ENCODE results near the gene GSC2.
"Not testable (repeated sequence)": the region's sequence is repeated elsewhere in the genome, so short reads cannot be mapped to it uniquely, and the experiment has no call there.

GSC2 gene

GRCh38 chr22:19178065-19178656 lies 28.1 kb upstream of the GSC2 start:
- DNase-seq: peak in 17 of 58 donors; percentile 22 to 81 (median 64)

GRCh38 chr22:19177164-19178064 lies 27.3 kb upstream of the GSC2 start:
- DNase-seq: no peak

GRCh38 chr22:19176732-19177131 lies 26.6 kb upstream of the GSC2 start:
- DNase-seq: no peak

GRCh38 chr22:19176175-19176643 lies 26.1 kb upstream of the GSC2 start:
- no peak for DNase-seq

DNA sequence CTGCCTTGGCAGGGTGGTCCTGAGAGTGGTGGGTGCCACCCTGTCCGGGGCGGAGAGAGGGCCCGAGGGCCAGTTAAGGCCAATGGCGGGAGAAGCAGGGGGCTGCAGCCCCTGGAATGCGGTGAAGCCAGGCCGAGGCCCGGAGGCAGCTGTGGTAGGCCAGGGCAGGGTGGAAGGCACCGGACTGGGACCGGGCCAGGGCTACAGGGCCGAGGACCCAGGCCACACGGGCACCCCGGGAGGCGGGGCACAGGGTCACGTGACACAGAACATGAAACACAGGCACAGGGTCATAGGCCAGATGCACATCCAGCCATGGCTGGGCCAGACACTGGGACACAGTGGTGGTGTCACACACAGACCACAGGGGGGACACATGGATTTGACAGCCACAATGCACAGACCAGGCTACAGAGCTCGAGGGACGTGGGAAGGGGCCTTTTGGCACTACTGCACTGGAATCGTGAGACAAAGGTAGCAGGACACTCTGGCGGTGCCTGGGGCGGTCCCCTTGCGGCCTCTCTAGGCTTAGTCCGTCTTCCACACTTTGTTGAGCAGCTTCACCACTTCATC lies 25.6 kb upstream of the GSC2 start:
- DNase-seq: no peak

DNA sequence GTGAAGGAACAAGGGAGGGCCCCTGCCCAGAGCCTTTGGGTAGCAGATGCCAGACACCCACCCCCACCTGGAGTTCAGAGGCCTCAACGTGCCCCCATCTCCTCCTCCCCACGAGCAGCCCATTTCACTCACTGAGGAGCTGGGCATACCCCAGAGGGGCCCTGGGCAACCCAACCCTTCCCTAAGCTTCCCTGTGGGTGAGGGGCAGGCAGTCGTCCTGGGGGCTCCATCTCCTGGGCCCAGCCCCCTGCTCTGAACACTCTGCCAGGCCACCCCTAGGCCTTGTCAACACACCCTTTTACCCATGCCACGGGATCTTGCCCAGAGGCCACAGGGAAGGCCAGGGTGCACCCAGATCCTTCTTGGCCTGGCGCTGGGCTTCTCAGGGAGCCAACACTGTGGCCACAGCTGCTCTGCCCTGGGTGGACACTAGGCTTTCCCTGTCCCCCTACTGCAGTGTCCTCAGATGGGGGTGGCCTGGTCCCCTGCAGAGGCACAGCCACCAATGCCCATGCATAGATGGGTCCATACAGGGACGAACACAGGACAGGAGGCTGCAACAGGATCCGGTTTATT lies 25.0 kb upstream of the GSC2 start:
- no peak for DNase-seq

DNA sequence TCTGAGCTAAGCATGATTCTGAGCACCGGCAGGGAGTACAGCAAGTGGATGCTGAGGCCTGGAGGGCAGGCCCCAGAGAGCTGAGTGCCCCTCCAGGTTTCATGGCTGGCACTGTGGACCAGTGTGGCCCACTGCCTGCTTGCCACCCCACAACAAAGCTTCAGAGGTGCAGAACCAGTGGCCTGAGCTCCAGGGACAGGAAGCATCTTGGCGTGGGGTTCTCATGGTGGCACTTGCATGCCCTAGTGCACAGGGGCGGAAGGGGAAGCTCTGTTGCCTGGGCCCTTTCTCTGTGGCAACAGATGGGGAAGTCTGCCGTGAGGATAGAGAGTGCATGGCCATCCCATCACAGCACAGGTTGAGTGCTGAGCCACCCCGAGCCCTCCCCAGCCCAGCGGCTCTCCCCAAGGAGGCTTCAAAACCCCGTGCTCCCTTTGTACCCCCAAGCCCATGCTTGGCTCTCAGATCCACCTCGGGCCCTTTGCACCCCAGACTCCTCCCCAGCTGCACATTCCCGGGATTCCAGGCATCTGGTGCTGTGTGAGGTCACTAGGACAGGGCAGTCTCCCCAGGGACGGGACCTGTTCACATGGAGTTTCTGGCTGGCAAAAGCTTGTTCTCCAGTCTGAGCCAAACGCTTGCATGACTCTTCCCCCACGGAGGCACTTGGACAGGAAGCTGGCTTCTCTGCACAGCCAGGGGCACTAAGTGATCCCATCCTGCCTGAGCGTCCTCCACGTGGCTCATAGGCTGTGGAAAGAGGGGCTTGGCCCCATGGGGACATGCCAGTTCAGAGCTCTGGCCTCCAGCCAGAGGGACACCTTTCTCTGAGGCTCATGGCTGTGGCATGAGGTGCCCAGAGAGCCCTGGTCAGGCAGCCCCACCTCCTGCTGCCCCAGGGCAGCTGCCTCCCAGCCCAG lies 24.3 kb upstream of the GSC2 start:
- DNase-seq: no peak

DNA sequence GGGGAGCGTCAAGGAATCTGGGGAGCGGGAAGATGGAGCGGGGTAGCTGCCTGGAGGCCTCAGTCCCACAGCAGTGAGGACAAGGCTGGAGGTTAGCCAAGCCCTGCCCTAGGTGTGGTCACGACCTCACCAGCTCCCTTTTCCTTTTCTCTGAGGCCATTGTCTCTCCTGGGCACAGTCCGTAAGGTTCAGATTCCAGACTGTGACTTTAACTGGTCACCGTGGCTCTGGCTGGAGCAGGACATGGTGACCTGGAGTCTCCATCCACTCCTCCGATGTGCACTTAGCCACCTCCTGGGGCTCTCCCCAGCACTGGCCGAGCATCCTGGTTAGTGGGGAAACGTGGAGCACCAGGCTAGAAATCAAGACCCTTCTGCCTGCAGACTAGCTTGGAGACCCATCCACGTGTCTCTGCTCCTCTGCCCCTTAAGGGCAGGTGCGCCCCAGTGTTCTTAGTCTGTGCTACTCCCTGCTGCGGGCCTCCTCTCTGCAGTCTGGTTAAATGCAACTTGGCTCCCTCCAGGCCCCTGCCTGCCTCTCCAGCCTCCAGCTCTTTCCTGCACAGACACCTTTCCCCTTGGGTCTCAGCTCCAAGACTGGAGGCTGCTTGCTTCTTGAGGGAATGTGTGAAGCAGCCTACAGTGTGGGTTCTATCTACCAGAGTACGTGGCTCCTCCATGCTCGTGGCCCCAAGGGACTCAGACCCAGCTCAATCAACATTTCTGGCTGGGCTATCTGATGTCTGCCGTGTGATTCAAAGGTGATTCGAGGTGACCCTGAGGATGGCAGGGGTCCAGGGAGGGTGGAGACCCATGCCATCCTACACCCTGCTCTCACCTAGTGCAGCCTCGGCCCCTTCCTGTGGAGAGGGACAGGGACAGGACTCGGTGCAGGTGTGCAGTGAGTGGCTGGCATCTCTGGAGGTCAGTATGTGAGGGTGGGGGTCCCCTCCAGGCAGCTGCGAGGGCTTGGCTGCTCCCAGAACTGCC lies 23.2 kb upstream of the GSC2 start:
- DNase-seq: no peak

DNA sequence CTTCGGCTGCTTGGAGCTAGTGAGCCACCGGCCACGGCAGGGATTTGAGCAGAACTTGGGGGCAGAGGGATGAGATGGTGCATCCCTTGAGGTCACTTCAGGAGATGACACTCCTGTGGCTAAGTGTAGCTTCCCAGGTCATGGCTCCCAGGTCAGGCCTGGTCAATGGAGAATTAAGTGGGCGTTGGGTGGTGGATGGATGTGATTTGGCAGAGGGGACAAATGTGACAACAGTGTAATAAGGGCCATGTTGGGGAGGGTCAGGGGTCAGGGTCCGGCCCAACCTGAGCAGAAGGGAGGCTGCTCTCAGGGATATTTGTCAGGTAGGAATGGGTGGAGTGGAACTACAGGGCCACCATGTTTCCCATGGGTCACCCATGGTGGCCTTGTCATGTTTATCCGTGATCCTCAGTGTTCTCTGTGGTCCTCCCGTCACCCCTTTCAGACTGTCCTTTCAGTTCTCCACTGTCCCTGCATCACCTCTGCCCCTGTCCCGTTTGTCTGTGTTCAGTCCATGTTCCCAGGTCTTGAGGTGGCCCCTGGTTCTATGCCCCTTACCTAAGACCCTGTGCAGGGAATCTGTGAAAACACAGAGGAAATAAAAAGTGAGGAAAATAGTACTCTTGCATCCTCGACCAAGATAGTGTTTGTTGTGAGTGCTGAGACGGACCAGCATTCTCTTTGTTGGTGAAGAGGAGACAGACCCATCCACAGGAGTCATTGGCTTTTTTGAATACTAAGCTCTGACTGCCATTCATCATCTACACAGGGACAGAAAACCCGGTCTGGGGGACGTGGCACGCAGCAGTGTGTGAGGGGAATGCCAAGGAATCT lies 22.3 kb upstream of the GSC2 start:
- DNase-seq: no peak

- DNase-seq: no peak
These were observed 19.8 kb upstream of the GSC2 start for GRCh38 chr22:19169947-19170318.

GRCh38 chr22:19169002-19169946 lies 19.2 kb upstream of the GSC2 start:
- no peak for DNase-seq

DNA sequence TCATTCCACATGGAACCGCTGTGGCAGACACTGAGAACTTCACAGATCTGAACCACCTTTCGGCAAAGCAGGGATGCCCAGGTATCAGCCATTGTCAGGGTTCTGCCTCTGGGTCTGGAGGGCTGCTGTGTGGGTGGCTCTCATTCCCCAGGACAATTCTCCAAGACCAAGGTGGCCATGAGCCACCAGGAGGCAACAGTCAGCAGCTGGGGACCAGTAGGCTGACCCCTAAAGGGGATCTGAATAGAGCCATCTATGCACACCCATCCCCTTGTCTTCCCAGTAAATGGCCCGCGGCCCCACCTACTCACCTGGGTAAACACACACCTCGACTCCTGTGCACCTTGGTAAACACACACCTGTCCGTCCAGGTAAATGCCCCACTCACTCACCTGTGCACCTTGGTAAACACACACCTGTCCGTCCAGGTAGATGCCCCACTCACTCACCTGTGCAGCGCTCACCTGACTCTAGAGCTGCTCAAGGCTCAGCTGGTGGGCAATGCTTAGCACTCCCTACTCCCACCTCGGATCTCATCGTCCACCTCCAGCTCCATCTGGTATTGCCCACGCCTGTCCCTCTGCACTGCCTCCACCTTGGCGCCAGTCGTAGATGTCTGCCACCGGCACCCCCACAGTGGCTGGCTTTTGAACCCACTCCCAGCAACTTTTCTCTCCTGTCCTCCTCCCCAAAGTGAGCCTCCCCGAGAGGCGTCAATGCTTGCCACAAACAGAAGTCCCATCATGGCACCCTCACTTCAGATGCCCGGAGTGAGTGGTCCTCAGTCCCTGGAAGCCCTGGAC lies 18.2 kb upstream of the GSC2 start:
- no peak for DNase-seq

GRCh38 chr22:19167106-19167869 lies 17.2 kb upstream of the GSC2 start:
- no peak for DNase-seq

- DNase-seq: no peak
These were observed 16.3 kb upstream of the GSC2 start for GRCh38 chr22:19166421-19166820.

DNA sequence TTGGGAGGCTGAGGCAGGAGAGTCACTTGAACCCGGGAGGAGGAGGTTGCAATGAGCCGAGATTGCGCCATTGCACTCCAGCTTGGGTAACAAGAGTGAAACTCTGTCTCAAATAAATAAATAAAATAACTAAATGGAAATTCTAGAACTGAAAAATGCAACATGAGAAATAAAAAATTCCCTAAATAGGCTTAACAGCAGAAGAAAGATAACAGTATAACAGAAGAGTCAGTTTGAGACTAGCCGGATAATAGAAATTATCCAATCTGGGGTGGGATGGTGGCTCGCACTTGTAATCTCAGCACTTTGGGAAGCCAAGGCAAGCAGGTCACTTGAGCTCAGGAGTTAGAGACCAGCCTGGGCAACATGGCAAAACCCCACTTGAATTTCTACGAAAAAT lies 14.3 kb upstream of the GSC2 start:
- no peak for DNase-seq

DNA sequence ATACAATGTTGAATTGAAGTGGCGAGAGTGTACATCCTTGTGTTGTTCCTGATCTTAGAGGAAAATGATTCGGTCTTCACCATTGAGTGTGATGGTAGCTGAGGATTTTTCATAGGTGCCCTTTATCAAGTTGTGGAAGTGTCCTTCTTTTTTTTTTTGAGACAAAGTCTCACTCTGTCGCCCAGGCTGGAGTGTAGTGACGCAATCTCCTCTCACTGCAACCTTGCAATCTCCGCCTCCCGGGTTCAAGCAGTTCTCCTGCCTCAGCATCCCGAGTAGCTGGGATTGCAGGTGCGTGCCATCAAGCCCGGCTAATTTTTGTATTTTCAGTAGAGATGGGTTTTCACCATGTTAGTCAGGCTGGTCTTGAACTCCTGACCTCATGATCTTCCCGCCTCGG lies 8.6 kb upstream of the GSC2 start:
- DNase-seq: not testable (repeated sequence)

Measured in anterior cingulate cortex (tissue), 58 donors.